HEK293T (cell line): Measurements from ENCODE around the gene GRID2.
"Not testable (repeated sequence)": the region's sequence is repeated elsewhere in the genome, so short reads cannot be mapped to it uniquely, and the experiment has no call there.

ENCODE experiments used
- ARNT ChIP-seq: fragments of 450-650 bp; IDR thresholded peaks from 2 replicates; pipeline ENCODE4 v1.6.1; 2017; ENCODE audit warnings: mild to moderate bottlenecking
- ELF4 ChIP-seq: fragments of 450-650 bp; IDR thresholded peaks from 2 replicates; pipeline ENCODE4 v1.6.1; 2017; ENCODE audit warnings: antibody characterized with exemption
- FOXK2 ChIP-seq: fragments of 450-650 bp; IDR thresholded peaks from 2 replicates; pipeline ENCODE4 v1.6.1; 2016; ENCODE audit warnings: mild to moderate bottlenecking
- FOXM1 ChIP-seq: fragments of 450-650 bp; IDR thresholded peaks from 2 replicates; pipeline ENCODE4 v1.6.1; 2017; ENCODE audit warnings: mild to moderate bottlenecking, borderline replicate concordance
- L3MBTL2 ChIP-seq: fragments of 450-650 bp; conservative IDR thresholded peaks from 2 replicates; pipeline ENCODE4 v1.6.1; 2016; ENCODE audit warnings: mild to moderate bottlenecking
- SP1 ChIP-seq: fragments of 450-650 bp; IDR thresholded peaks from 2 replicates; pipeline ENCODE4 v1.6.1; 2017
- TARDBP ChIP-seq: fragments of 450-650 bp; IDR thresholded peaks from 2 replicates; pipeline ENCODE4 v1.6.1; 2016

- TF ChIP-seq ELF4, TARDBP, L3MBTL2, SP1, FOXK2, FOXM1, ARNT: not testable (repeated sequence)
Measured at GRCh38 chr4:92442131-92442530, 138.4 kb downstream of the GRID2 start.
